Astrocyte of the spinal cord (primary cell): ENCODE measurements around the gene HMOX1.
A peak's percentile ranks its signal among the peaks of the same experiment; 100 is the strongest.
"Not testable (repeated sequence)": the region's sequence is repeated elsewhere in the genome, so short reads cannot be mapped to it uniquely, and the experiment has no call there.

Source experiments
- DNase-seq: peaks from one replicate; pipeline ENCODE4 v3.0.0; 2011; ENCODE audit warnings: low read depth, low spot score
- H3K4me3 ChIP-seq: 2 replicates; pipeline ENCODE4 v1.5.1; 2011; ENCODE audit warnings: low read depth, mild to moderate bottlenecking, low read length, moderate library complexity
- CTCF ChIP-seq: IDR thresholded peaks from 2 replicates; pipeline ENCODE4 v1.5.1; 2012; ENCODE audit warnings: low read depth, mild to moderate bottlenecking, low read length, inconsistent platforms
- in situ Hi-C: cut with HindIII; loops from 2 replicates; pipeline ENCODE4 v1.10.0; 2017; ENCODE audit warnings: low sequenced_read_pairs

Gene HMOX1

GRCh38 chr22:35361001-35361558 is 19.8 kb upstream of the HMOX1 start:
- DNase-seq = no peak
- no peak overlapping the region for H3K4me3 ChIP-seq
- in situ Hi-C loops = no loop called here
- no peak for TF ChIP-seq CTCF

- in situ Hi-C loops = no loop called here
- TF ChIP-seq CTCF = no peak
- no peak for DNase-seq
- H3K4me3 ChIP-seq = no peak overlapping the region
These were observed 17.3 kb upstream of the HMOX1 start for GRCh38 chr22:35363566-35364086.

DNA sequence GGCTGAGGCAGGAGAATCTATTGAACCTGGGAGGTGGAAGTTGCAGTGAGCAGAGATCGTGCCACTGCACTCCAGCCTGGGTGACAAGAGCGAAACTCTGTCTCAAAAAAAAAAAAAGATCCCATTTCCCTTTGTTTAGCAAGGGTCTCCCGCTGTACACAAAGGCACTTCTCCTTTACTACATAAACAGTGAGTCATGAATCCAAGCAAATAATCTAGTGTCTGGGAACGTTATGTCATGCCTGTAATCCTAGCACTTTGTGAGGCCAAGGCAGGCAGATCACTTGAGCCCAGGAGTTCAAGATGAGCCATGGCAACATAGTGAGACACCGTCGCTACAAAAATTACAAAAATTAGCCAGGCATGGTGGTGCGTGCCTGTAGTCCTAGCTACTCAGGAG is 16.7 kb upstream of the HMOX1 start:
- in situ Hi-C loops, H3K4me3 ChIP-seq: not testable (repeated sequence)
- peak; percentile 78 for DNase-seq

DNA sequence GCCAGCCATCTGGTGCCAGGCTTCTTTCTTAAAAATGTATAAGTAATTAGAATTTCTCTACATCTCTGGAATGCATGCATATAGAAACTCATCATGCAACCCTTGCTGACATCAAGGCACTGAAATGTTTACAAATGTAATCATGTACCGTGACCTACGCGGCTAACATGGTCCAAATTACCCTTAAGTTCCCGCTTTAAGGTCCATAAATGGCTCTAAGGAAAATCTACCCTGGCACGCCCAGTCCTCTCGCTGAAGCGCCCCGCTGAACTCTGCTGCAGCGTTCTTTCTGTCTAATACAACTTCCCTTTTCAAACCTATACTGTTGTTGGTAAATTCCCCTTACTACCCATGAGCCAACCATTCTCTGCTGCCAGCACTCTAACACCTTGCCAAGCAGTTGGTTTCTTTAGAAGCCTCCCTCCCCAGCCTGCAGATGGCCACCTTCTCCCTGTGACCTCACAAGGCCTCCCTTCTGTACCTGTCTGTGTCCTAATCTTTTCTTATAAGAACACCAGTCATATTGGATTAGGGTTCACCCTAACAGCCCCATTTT is 13.5 kb upstream of the HMOX1 start:
- TF ChIP-seq CTCF = no peak
- DNase-seq = no peak
- H3K4me3 ChIP-seq = no peak overlapping the region
- in situ Hi-C loops = no loop called here

DNA sequence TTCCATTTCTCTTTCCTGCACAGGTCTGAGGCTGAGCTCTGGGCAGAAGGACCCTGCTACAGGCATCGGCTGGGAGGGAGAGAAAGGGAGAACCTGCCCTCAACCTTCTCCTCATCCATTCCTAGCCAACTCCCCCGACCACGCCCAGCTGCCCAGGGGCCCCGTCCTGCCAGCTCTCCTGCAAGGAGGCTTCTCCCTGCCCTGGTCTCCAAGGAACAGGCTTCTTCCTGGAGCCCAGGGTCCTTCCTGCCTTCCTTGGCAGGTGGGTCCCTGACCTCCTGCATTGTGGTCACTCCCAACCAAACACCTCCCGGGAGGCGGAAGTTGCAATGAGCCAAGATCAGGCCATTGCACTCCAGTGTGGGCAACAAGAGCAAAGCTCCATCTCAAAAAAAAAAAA is 12.5 kb upstream of the HMOX1 start:
- in situ Hi-C loops = no loop called here
- TF ChIP-seq CTCF = no peak
- DNase-seq = no peak
- no peak overlapping the region for H3K4me3 ChIP-seq

DNA sequence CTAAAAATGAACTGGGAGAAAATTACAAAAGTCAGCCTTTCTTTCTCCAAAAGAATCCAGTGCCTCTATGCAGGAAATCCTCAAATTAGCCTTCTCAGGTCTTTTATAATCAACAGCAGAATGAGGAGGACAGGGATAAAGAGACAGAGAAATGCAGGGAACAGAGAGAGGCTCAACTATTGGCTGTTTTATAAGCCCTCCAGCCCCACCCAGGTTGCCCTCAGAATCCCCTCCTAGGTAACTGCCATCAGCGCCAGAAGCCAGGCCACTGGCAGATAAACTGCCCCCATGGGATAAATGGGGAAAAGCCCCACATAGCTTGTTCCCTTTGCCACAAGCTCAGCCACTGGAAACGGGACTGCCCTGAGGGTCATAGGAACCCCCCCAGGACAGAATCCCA is 10.9 kb upstream of the HMOX1 start:
- H3K4me3 ChIP-seq = no peak overlapping the region
- no peak for DNase-seq
- in situ Hi-C loops = no loop called here
- TF ChIP-seq CTCF = no peak

DNA sequence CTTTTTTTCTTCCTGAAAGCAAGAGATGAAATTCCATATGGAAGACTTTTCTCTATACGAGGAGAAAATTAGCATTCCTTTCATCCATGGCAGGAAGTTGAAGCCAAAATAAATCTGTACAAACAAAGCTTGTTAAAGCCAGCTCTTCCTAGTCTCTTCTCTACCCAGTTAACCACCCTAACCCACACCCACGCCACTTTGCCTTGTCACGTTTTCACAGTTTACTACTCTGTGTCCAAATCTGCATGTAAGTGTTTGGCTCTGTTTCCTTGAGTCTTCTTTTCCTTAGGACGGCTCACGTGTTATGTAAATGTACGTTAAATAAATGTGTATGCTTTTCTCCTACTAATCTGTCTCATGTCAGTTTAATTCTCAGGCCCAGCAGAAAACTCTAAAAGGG is 7.1 kb upstream of the HMOX1 start:
- no peak for DNase-seq
- TF ChIP-seq CTCF = no peak
- in situ Hi-C loops = no loop called here
- H3K4me3 ChIP-seq = no peak overlapping the region
